H9 (cell line): ENCODE results near the gene FARP1. TPM values are rescaled to one million over a fixed set of nuclear protein-coding genes. Genes with fewer than 3 reads are reported as not detected.
A peak's percentile ranks its signal among the peaks of the same experiment; 100 is the strongest.

Experiments used
- DNase-seq: peaks from one replicate; pipeline ENCODE4 v3.0.0-alpha.2; 2017
- H2AFZ ChIP-seq: one replicate; pipeline ENCODE4 v1.6.1; 2013; ENCODE audit warnings: mild to moderate bottlenecking, low read length, control low read depth, moderate library complexity
- H2AK5ac ChIP-seq: 2 replicates; pipeline ENCODE4 v1.6.1; 2013; ENCODE audit warnings: low read length, control low read depth, mixed read lengths; ENCODE audit not compliant: insufficient read length
- H2BK120ac ChIP-seq: one replicate; pipeline ENCODE4 v1.6.1; 2013; ENCODE audit warnings: low read depth, mild to moderate bottlenecking, low read length, control low read depth, inconsistent platforms; ENCODE audit not compliant: poor library complexity, severe bottlenecking
- H2BK12ac ChIP-seq: 2 replicates; pipeline ENCODE4 v1.6.1; 2013; ENCODE audit warnings: low read length, control low read depth, mixed read lengths, low read depth; ENCODE audit not compliant: insufficient read length
- H2BK15ac ChIP-seq: 2 replicates; pipeline ENCODE4 v1.6.1; 2013; ENCODE audit warnings: low read depth, low read length, control low read depth
- H2BK20ac ChIP-seq: one replicate; pipeline ENCODE4 v1.6.1; 2013; ENCODE audit warnings: low read depth, mild to moderate bottlenecking, low read length, control low read depth, inconsistent platforms; ENCODE audit not compliant: poor library complexity, severe bottlenecking
- H2BK5ac ChIP-seq: 2 replicates; pipeline ENCODE4 v1.6.1; 2013; ENCODE audit warnings: low read length, control low read depth, mixed read lengths; ENCODE audit not compliant: insufficient read length
- H3K14ac ChIP-seq: 2 replicates; pipeline ENCODE4 v1.6.1; 2013; ENCODE audit warnings: low read length, control low read depth; ENCODE audit not compliant: insufficient read depth
- H3K18ac ChIP-seq: 2 replicates; pipeline ENCODE4 v1.6.1; 2013; ENCODE audit warnings: low read depth, mild to moderate bottlenecking, mixed read lengths, low read length, control low read depth; ENCODE audit not compliant: insufficient read length
- H3K23ac ChIP-seq: 2 replicates; pipeline ENCODE4 v1.6.1; 2013; ENCODE audit warnings: low read length, control low read depth, mixed read lengths, low read depth; ENCODE audit not compliant: insufficient read length
- H3K23me2 ChIP-seq: 2 replicates; pipeline ENCODE4 v1.6.1; 2013; ENCODE audit warnings: low read depth, mild to moderate bottlenecking, mixed read lengths, low read length, control low read depth; ENCODE audit not compliant: insufficient read length, poor library complexity, severe bottlenecking
- H3K27ac ChIP-seq: 2 replicates; pipeline ENCODE4 v1.5.1; 2013; ENCODE audit warnings: low read length, control low read depth, mixed read lengths, low read depth; ENCODE audit not compliant: insufficient read length
- H3K27me3 ChIP-seq: 2 replicates; pipeline ENCODE4 v1.6.1; 2013; ENCODE audit warnings: low read length, control low read depth, inconsistent platforms; ENCODE audit not compliant: insufficient read depth
- H3K4ac ChIP-seq: 2 replicates; pipeline ENCODE4 v1.6.1; 2013; ENCODE audit warnings: low read depth, mild to moderate bottlenecking, control low read depth, inconsistent platforms, low read length, moderate library complexity
- H3K4me1 ChIP-seq: 2 replicates; pipeline ENCODE4 v1.6.1; 2013; ENCODE audit warnings: low read length, control low read depth, inconsistent platforms; ENCODE audit not compliant: insufficient read depth
- H3K4me2 ChIP-seq: 2 replicates; pipeline ENCODE4 v1.6.1; 2013; ENCODE audit warnings: low read length, control low read depth, mixed read lengths; ENCODE audit not compliant: insufficient read length, insufficient read depth
- H3K56ac ChIP-seq: 2 replicates; pipeline ENCODE4 v1.6.1; 2013; ENCODE audit warnings: low read depth, mild to moderate bottlenecking, mixed read lengths, low read length, control low read depth; ENCODE audit not compliant: insufficient read length
- H3K79me1 ChIP-seq: 2 replicates; pipeline ENCODE4 v1.6.1; 2013; ENCODE audit warnings: low read depth, mild to moderate bottlenecking, moderate library complexity, low read length, control low read depth, inconsistent platforms; ENCODE audit not compliant: insufficient read depth, poor library complexity, severe bottlenecking
- H3K79me2 ChIP-seq: 2 replicates; pipeline ENCODE4 v1.6.1; 2013; ENCODE audit warnings: low read length, control low read depth, inconsistent platforms; ENCODE audit not compliant: insufficient read depth
- H3K9ac ChIP-seq: 2 replicates; pipeline ENCODE4 v1.6.1; 2013; ENCODE audit warnings: low read length, control low read depth, mixed read lengths; ENCODE audit not compliant: insufficient read length; ENCODE audit errors: extremely low read depth
- H3K9me3 ChIP-seq: one replicate; pipeline ENCODE4 v1.6.1; 2013; ENCODE audit warnings: low read depth, low read length, inconsistent platforms; ENCODE audit not compliant: control insufficient read depth
- H3T11ph ChIP-seq: one replicate; pipeline ENCODE4 v1.6.1; 2013; ENCODE audit warnings: mild to moderate bottlenecking, low read length, control low read depth, inconsistent platforms
- H4K20me1 ChIP-seq: one replicate; pipeline ENCODE4 v1.6.1; 2013; ENCODE audit not compliant: control insufficient read depth, insufficient read length, insufficient read depth
- H4K5ac ChIP-seq: 2 replicates; pipeline ENCODE4 v1.6.1; 2013; ENCODE audit warnings: low read depth, mild to moderate bottlenecking, mixed read lengths, low read length, control low read depth; ENCODE audit not compliant: insufficient read length
- H4K8ac ChIP-seq: replicated peaks from 2 replicates; pipeline ENCODE4 v1.6.1; 2013; ENCODE audit warnings: low read length, control low read depth, mixed read lengths, low read depth; ENCODE audit not compliant: insufficient read length
- H4K91ac ChIP-seq: 2 replicates; pipeline ENCODE4 v1.6.1; 2013; ENCODE audit warnings: low read depth, mild to moderate bottlenecking, moderate library complexity, mixed read lengths, low read length, control low read depth; ENCODE audit not compliant: insufficient read length
- H3K27ac Mint-ChIP-seq, 3 experiments: 2 replicates in 2 of 3; 3 replicates in 1 of 3; pipeline ENCODE4 v1.8.0; 2020 to 2021; ENCODE audit warnings: mixed read lengths in 3 of 3, mild to moderate bottlenecking in 1 of 3, moderate library complexity in 1 of 3
- H3K27me3 Mint-ChIP-seq: 2 replicates; pipeline ENCODE4 v1.8.0; 2021; ENCODE audit warnings: low read depth, mild to moderate bottlenecking, moderate library complexity, mixed read lengths
- H3K36me3 Mint-ChIP-seq, 3 experiments: 2 replicates in 2 of 3; 3 replicates in 1 of 3; pipeline ENCODE4 v1.8.0; 2020 to 2021; ENCODE audit warnings: low read depth in 3 of 3, mixed read lengths in 3 of 3; ENCODE audit not compliant: insufficient read depth in 1 of 3
- H3K4me1 Mint-ChIP-seq, 2 experiments: 2 replicates each; pipeline ENCODE4 v1.8.0; 2020; ENCODE audit warnings: mixed read lengths in 2 of 2
- H3K4me3 Mint-ChIP-seq, 2 experiments: 2 replicates in 1 of 2; 3 replicates in 1 of 2; pipeline ENCODE4 v1.8.0; 2020 to 2021; ENCODE audit warnings: mild to moderate bottlenecking in 2 of 2, mixed read lengths in 2 of 2, moderate library complexity in 1 of 2
- H3K9me3 Mint-ChIP-seq, 2 experiments: 2 replicates in 1 of 2; 3 replicates in 1 of 2; pipeline ENCODE4 v1.8.0; 2020; ENCODE audit warnings: mild to moderate bottlenecking in 2 of 2, mixed read lengths in 2 of 2, moderate library complexity in 1 of 2
- WGBS: extraction: QIAGEN DNeasy Blood & Tissue Kit; methylation state at CpG from one replicate; pipeline ENCODE4 v1.1.7; 2013; ENCODE audit warnings: missing lambda C conversion rate, low lambda C conversion rate, mixed read lengths; ENCODE audit not compliant: insufficient read length; ENCODE audit errors: extremely low coverage; 5-methylcytosine and 5-hydroxymethylcytosine counted together
- total RNA-seq: library from RNA; stranded (reverse); gene quantifications from 2 replicates; pipeline ENCODE4 v1.2.1, GENCODE V29; 2021
- TF ChIP-seq, protein P1 (sequence below): fragments of 200-600 bp; sonication (generic); conservative IDR thresholded peaks from 3 replicates; pipeline ENCODE4 v1.8.0; 2021; ENCODE audit warnings: antibody characterized with exemption, mild to moderate bottlenecking

Gene FARP1
- total RNA-seq, 1 experiment from 2014 or later, result 95.9 TPM

DNA sequence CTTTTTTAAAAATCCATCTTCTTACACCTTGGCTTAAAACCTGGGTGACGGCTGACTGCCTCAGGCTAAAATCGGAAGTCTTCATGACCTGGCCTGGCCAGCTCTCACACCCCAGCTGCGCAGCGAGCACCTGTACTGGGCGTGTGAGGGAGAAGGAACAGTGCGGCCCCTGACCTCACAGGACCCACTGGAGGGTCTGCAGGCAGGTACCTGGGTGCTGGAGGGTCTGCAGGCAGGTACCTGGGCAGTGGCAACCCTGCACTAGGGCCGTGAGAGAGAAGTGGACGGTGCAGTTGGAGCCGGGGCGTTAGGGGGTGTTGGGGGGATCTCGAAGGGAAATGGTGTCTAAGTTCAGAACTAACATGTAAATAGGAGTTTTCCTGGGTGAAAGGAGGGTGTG is 289.7 kb downstream of the FARP1 start:
- Histone ChIP-seq H3T11ph (no peak overlapping the region), H3K27me3 (no peaks in the 10 kb centered on the region), H3K79me1 (no peaks in the 10 kb centered on the region), H4K91ac (no peak overlapping the region), H2BK15ac (no peak overlapping the region), H3K23ac (no peak overlapping the region), H2BK5ac (no peak overlapping the region), H4K8ac (no peak overlapping the region), H3K56ac (no peak overlapping the region), H3K9me3 (no peaks in the 10 kb centered on the region), H3K4me2 (no peak overlapping the region), H4K5ac (no peak overlapping the region), H3K9ac (no peak overlapping the region), H2AFZ (no peak overlapping the region), H3K4me1 (no peaks in the 10 kb centered on the region), H3K27ac (no peak overlapping the region), H3K79me2 (no peaks in the 10 kb centered on the region), H2BK120ac (no peak overlapping the region), H2AK5ac (no peak overlapping the region), H3K23me2 (no peaks in the 10 kb centered on the region), H3K14ac (no peak overlapping the region), H2BK20ac (no peak overlapping the region), H3K4ac (no peak overlapping the region), H2BK12ac (no peak overlapping the region), H4K20me1 (no peaks in the 10 kb centered on the region), H3K18ac (no peak overlapping the region)
- H3K27me3 Mint-ChIP-seq, result no peaks in the 10 kb centered on the region
- peaks cover 0 to 36% (median 22%) of the 10 kb centered on the region in 3 experiments; a peak in 5 of 7 replicates for H3K36me3 Mint-ChIP-seq
- H3K9me3 Mint-ChIP-seq, result no peaks in the 10 kb centered on the region
- WGBS, result no CpG with 5 or more reads among the region's 11 CpGs
- TF ChIP-seq, protein P1, sequence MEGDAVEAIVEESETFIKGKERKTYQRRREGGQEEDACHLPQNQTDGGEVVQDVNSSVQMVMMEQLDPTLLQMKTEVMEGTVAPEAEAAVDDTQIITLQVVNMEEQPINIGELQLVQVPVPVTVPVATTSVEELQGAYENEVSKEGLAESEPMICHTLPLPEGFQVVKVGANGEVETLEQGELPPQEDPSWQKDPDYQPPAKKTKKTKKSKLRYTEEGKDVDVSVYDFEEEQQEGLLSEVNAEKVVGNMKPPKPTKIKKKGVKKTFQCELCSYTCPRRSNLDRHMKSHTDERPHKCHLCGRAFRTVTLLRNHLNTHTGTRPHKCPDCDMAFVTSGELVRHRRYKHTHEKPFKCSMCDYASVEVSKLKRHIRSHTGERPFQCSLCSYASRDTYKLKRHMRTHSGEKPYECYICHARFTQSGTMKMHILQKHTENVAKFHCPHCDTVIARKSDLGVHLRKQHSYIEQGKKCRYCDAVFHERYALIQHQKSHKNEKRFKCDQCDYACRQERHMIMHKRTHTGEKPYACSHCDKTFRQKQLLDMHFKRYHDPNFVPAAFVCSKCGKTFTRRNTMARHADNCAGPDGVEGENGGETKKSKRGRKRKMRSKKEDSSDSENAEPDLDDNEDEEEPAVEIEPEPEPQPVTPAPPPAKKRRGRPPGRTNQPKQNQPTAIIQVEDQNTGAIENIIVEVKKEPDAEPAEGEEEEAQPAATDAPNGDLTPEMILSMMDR, result no peak
- H3K4me3 Mint-ChIP-seq, result no peak overlapping the region
- DNase-seq, result no peak
- peak overlapping the region in 2 of 3 experiments; percentile 17 to 70; a peak in 4 of 7 replicates for H3K27ac Mint-ChIP-seq
- H3K4me1 Mint-ChIP-seq, result peaks cover 2 to 5% of the 10 kb centered on the region in 2 experiments; a peak in 2 of 4 replicates
